Measurements from ENCODE around the gene SEC31A.

Gene SEC31A

GRCh38 chr4:82810176-82810575 is 80.8 kb downstream of the SEC31A start:
- no peak overlapping the region for H3K27ac ChIP-seq
- TF ChIP-seq ZFX (IDR thresholded peaks at IDR 0.05) = no peak

- no peak overlapping the region for H3K27ac ChIP-seq
- TF ChIP-seq, protein P1, sequence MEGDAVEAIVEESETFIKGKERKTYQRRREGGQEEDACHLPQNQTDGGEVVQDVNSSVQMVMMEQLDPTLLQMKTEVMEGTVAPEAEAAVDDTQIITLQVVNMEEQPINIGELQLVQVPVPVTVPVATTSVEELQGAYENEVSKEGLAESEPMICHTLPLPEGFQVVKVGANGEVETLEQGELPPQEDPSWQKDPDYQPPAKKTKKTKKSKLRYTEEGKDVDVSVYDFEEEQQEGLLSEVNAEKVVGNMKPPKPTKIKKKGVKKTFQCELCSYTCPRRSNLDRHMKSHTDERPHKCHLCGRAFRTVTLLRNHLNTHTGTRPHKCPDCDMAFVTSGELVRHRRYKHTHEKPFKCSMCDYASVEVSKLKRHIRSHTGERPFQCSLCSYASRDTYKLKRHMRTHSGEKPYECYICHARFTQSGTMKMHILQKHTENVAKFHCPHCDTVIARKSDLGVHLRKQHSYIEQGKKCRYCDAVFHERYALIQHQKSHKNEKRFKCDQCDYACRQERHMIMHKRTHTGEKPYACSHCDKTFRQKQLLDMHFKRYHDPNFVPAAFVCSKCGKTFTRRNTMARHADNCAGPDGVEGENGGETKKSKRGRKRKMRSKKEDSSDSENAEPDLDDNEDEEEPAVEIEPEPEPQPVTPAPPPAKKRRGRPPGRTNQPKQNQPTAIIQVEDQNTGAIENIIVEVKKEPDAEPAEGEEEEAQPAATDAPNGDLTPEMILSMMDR (conservative IDR thresholded peaks at IDR 0.05) = no peak
- no peak for TF ChIP-seq ZFX (IDR thresholded peaks at IDR 0.05)
Measured at GRCh38 chr4:82809619-82810018, 81.3 kb downstream of the SEC31A start.

DNA sequence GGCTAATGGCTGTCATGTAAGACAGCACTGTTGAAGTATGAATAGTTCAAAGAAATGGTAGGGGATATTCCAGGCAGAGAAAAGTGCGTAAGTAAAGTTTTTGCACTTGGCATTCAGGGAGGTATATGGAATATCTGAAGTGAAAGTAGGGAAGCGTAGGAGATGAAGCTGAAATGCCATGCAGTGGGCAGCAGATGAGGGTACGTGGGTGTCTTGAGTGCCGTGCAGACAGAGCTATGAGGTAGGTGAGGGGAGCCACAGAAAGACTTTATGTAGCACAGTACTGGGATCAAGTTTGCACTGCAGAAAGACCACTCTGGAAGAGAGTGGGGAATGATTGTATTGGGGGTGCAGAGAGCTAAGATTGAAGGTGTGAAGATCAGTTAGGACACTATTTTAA is 87.2 kb downstream of the SEC31A start:
- no peak for TF ChIP-seq ZFX (IDR thresholded peaks at IDR 0.05)
- TF ChIP-seq, protein P1 (conservative IDR thresholded peaks at IDR 0.05) = no peak
- no peak overlapping the region for H3K27ac ChIP-seq

DNA sequence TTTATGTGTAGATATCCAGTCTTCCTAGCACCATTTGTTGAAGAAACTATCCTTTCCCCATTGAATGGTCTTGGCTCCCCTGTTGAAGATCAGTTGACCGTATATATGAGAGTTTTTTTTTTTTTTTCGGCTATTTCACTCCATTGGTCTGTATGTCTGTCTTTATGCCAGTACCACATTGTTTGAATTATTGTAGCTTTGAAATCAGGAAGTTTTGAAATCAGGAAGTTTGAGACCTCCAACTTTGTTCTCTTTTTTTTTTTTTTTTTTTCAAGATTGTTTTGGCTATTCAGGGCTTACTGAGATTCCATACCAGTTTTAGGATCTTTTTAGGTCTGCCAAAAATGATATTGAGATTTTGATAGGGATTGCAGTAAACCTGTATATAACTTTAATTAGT is 88.0 kb downstream of the SEC31A start:
- no peak for TF ChIP-seq ZFX (IDR thresholded peaks at IDR 0.05)
- TF ChIP-seq, protein P1 (conservative IDR thresholded peaks at IDR 0.05) = no peak
- no peak overlapping the region for H3K27ac ChIP-seq

DNA sequence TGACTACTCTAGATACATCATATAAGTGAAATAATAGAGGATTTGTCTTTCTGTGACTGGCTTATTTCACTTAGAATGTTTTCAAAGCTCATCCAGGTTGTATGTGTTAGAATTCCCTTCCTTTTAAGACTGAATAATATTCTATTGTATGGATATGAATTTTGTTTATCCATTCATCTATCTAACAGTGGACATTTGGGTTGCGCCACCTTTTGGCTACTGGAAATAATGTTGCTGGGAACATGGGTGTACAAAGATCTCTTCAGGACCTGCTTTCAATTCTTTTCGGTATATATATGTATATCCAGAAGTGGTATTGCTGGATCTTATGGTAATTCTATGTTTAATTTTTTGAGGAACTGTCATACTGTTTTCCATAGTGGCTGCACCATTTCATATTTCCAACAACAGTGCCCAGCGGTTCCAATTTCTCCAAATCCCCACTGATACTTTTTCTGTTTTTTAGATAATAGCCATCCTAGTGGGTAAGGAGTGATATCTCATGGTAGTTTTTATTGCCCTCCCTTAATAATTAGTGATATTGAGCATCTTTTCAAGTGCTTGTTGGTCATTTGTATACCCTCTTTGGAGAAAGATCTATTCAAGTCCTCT is 88.9 kb downstream of the SEC31A start:
- no peak for TF ChIP-seq ZFX (IDR thresholded peaks at IDR 0.05)
- TF ChIP-seq, protein P1 (conservative IDR thresholded peaks at IDR 0.05) = peak; percentile 75
- H3K27ac ChIP-seq = no peak overlapping the region

- H3K27ac ChIP-seq = peak overlapping the region; percentile 26
- no peak for TF ChIP-seq ZFX (IDR thresholded peaks at IDR 0.05)
- TF ChIP-seq, protein P1 (conservative IDR thresholded peaks at IDR 0.05) = no peak
Measured at GRCh38 chr4:82799006-82799881, 91.7 kb downstream of the SEC31A start.

DNA sequence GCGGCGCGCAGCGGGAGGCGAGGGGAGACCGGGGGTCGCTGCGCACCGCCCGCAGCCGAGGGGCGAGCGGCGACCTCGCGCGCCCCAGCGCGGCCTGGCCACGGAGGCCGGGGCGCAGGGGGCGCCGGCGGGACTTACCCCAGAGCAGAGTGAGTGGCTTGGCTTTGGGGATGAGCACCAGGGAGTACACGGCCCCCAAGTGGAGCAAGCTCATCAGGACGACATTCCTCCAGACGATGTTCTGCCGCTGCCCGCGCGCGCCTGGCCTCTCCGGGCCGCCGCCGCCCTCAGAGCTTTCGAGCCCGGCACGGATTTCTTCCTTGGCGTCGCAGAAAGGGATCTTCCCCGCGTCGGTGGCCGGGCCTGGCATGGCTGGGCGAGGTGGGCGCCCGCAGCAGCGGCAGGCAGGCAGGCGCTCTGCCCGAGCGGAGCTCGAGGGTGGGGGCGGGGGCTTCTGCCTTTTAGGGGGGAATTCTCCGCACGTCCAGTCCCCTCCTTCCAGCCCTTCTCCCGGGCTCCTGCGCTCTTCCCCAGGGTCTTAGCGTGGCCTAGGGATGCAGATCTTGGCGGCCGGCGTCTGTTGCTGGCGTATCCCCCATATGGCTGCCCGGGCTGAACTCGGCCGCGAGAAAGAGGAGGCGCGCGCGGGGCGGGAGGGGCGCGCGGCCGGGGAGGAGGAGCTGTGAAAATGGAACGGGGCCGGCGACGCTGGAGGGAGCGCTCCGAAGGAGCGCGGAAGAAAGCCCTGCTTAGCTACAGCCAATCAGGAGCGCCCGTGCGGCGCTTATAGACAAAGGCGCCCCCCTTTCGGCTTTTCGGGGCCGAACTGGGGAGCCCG is 92.6 kb downstream of the SEC31A start, which contains the start of gene SCD5:
Gene SCD5, minus strand, starts transcription at position 629 of the 838 bp plus-strand sequence. Its CDS starts 259 bp downstream, at position 370.
- H3K27ac ChIP-seq = peak within 1 kb of the TSS; percentile 26

More for the DNA sequence above, 92.6 kb downstream of the SEC31A start, which contains the start of gene SCD5:
- TF ChIP-seq, protein P1 (conservative IDR thresholded peaks at IDR 0.05) = no peak
- no peak for TF ChIP-seq ZFX (IDR thresholded peaks at IDR 0.05)

Data from C4-2B (cell line).